ENCODE measurements around the gene BCAS1. TPM values are rescaled to one million over a fixed set of nuclear protein-coding genes. Genes with fewer than 3 reads are reported as not detected.
"Not testable (repeated sequence)": the region's sequence is repeated elsewhere in the genome, so short reads cannot be mapped to it uniquely, and the experiment has no call there.

BCAS1 gene
- total and polyA plus RNA-seq, 10 of the 15 experiments (the other 5 are each of a cell fraction or from before 2014, with no cell fraction given), result 0.21 to 1.4 (median 0.55) TPM

- DNase-seq (ENCODE audit: low read depth, low spot score); H3K9ac ChIP-seq (ENCODE audit: control insufficient read depth, insufficient read depth, low read length); in situ Hi-C loops (cut with MboI); H3K36me3 ChIP-seq (ENCODE audit: control insufficient read depth in 2 of 2, insufficient read depth in 2 of 2, low read length in 1 of 2); H4K20me1 ChIP-seq (ENCODE audit: control insufficient read depth, insufficient read depth); H3K79me2 ChIP-seq (ENCODE audit: control insufficient read depth, insufficient read depth, low read length); H2AFZ ChIP-seq (ENCODE audit: control insufficient read depth, low read depth, low read length); H3K4me2 ChIP-seq (ENCODE audit: control insufficient read depth, insufficient read depth); H3K9me3 ChIP-seq (replicated peaks; ENCODE audit: control insufficient read depth, insufficient read depth, low read length); BruUV-seq (replicated peaks); ATAC-seq; FAIRE-seq; H3K4me3 ChIP-seq; H3K27me3 ChIP-seq (replicated peaks in 1 of 2; ENCODE audit: control insufficient read depth in 2 of 2, insufficient read depth in 2 of 2, low read length in 1 of 2): not testable (repeated sequence)
- ChIA-PET SMC1A (ENCODE audit: uncharacterized antibody, unreplicated experiment) (interaction anchor here (0.6 to 18.6 kb wide), 21 partner anchors 8 to 354 kb away, joined by 3 to 384 read pairs (median 5); no protein-coding TSS in a partner anchor), POLR2A (interaction anchor here (0.6 to 4.4 kb wide), 11 partner anchors 7 to 194 kb away, joined by 3 to 29 read pairs (median 4); no protein-coding TSS in a partner anchor), CTCF (interaction anchor here (0.8 to 20.5 kb wide), 8 partner anchors 7 to 130 kb away, joined by 3 to 258 read pairs (median 10); no protein-coding TSS in a partner anchor), RAD21 (ENCODE audit: unreplicated experiment) (interaction anchor here (0.6 to 18.3 kb wide), 18 partner anchors 8 to 385 kb away, joined by 3 to 394 read pairs (median 6); no protein-coding TSS in a partner anchor)
- TF ChIP-seq NFXL1 (IDR thresholded peaks at IDR 0.05; ENCODE audit: borderline replicate concordance) (peak; percentile 53; the same call in 1 of the 2 replicates), ETV6 (conservative IDR thresholded peaks at IDR 0.05 in 1 of 2, IDR thresholded peaks at IDR 0.05 in 1 of 2; ENCODE audit: borderline replicate concordance in 1 of 2, low read depth in 1 of 2) (peak in 1 of 2 experiments; percentile 86; a peak in 2 of 4 replicates)
- intact Hi-C loops (cut with micrococcal nuclease; ENCODE audit: unreplicated experiment), result loop anchor here (5.0 kb wide), 1 partner anchor 280 kb away; no protein-coding TSS in a partner anchor
- peak overlapping the region; percentile 97; the same call in 1 of the 2 replicates for H3K27ac ChIP-seq (ENCODE audit: control insufficient read depth, insufficient read depth)
- 94% methylated on average over 5 of the region's 5 CpGs for WGBS (ENCODE audit: insufficient coverage, insufficient replicate concordance, low lambda C conversion rate, missing lambda C conversion rate)
- peaks cover 58% of the 10 kb centered on the region for H3K4me1 ChIP-seq (ENCODE audit: control insufficient read depth, insufficient read depth, low read length)
Observed at GRCh38 chr20:53932655-53933192, 137.7 kb downstream of the BCAS1 start.

GRCh38 chr20:53931597-53931996, 138.8 kb downstream of the BCAS1 start:
- DNase-seq (ENCODE audit: low read depth, low spot score) (no peak), FAIRE-seq (no peak), ATAC-seq (no peak)
- H3K9me3 ChIP-seq (replicated peaks; ENCODE audit: control insufficient read depth, insufficient read depth, low read length), result no peaks in the 10 kb centered on the region; the same call in 2 of the 3 replicates
- no peak overlapping the region for H3K9ac ChIP-seq (ENCODE audit: control insufficient read depth, insufficient read depth, low read length)
- peaks cover 65% of the 10 kb centered on the region for H3K4me1 ChIP-seq (ENCODE audit: control insufficient read depth, insufficient read depth, low read length)
- SMC1A ChIA-PET (ENCODE audit: uncharacterized antibody, unreplicated experiment), result interaction anchor here (0.6 to 18.6 kb wide), 22 partner anchors 9 to 364 kb away, joined by 3 to 384 read pairs (median 4); no protein-coding TSS in a partner anchor
- H3K4me2 ChIP-seq (ENCODE audit: control insufficient read depth, insufficient read depth), result peak overlapping the region; percentile 93
- H3K79me2 ChIP-seq (ENCODE audit: control insufficient read depth, insufficient read depth, low read length), result peaks cover 2% of the 10 kb centered on the region; the same call in 1 of the 2 replicates
- WGBS (ENCODE audit: insufficient coverage, insufficient replicate concordance, low lambda C conversion rate, missing lambda C conversion rate), result 0% methylated on average over 1 of the region's 1 CpG
- intact Hi-C loops (cut with micrococcal nuclease; ENCODE audit: unreplicated experiment), result loop anchor here (5.0 kb wide), 1 partner anchor 279 kb away; no protein-coding TSS in a partner anchor
- H4K20me1 ChIP-seq (ENCODE audit: control insufficient read depth, insufficient read depth), result no peaks in the 10 kb centered on the region
- POLR2A ChIA-PET, result interaction anchor here (1.1 to 4.0 kb wide), 6 partner anchors 8 to 65 kb away, joined by 3 to 23 read pairs (median 10); no protein-coding TSS in a partner anchor
- H3K27ac ChIP-seq (ENCODE audit: control insufficient read depth, insufficient read depth), result peak overlapping the region; percentile 97
- peak overlapping the region; percentile 29; the same call in 1 of the 2 replicates for H3K4me3 ChIP-seq
- RAD21 ChIA-PET (ENCODE audit: unreplicated experiment), result interaction anchor here (1.0 to 18.3 kb wide), 17 partner anchors 9 to 350 kb away, joined by 3 to 394 read pairs (median 5); no protein-coding TSS in a partner anchor
- in situ Hi-C loops (cut with MboI), result no loop called here
- H3K36me3 ChIP-seq (ENCODE audit: control insufficient read depth in 2 of 2, insufficient read depth in 2 of 2, low read length in 1 of 2), result no peaks in the 10 kb centered on the region
- no peak overlapping the region; the same call in none of the 2 replicates for H2AFZ ChIP-seq (ENCODE audit: control insufficient read depth, low read depth, low read length)
- H3K27me3 ChIP-seq (replicated peaks in 1 of 2; ENCODE audit: control insufficient read depth in 2 of 2, insufficient read depth in 2 of 2, low read length in 1 of 2), result no peaks in the 10 kb centered on the region
- BruUV-seq (replicated peaks), result no TSS peak
- CTCF ChIA-PET, result interaction anchor here (0.7 to 20.5 kb wide), 9 partner anchors 9 to 716 kb away, joined by 3 to 258 read pairs (median 3); no protein-coding TSS in a partner anchor
- TF ChIP-seq ETV6 (conservative IDR thresholded peaks at IDR 0.05 in 1 of 2, IDR thresholded peaks at IDR 0.05 in 1 of 2; ENCODE audit: borderline replicate concordance in 1 of 2, low read depth in 1 of 2), result peak in 1 of 2 experiments; percentile 99; a peak in 2 of 4 replicates
- no peak for TF ChIP-seq ELK1 (IDR thresholded peaks at IDR 0.05; ENCODE audit: low read depth, low read length)
- TF ChIP-seq ZBTB11 (CRISPR knock-in tag; IDR thresholded peaks at IDR 0.05), result no peak
- peak; percentile 80; the same call in 1 of the 2 replicates for TF ChIP-seq NFXL1 (IDR thresholded peaks at IDR 0.05; ENCODE audit: borderline replicate concordance)
- TF ChIP-seq CBX5 (IDR thresholded peaks at IDR 0.05; ENCODE audit: low read depth), result no peak
- TF ChIP-seq BMI1 (IDR thresholded peaks at IDR 0.05; ENCODE audit: borderline replicate concordance), result no peak
